Stimulated activated CD4-positive, alpha-beta T cell treated with anti-CD3 and anti-CD28 coated beads, TNF-alpha, amount 100 ng/mL, for 4 hours (primary cell): ENCODE data around the gene RAI2.
A peak's percentile ranks its signal among the peaks of the same experiment; 100 is the strongest.

Experiments
- DNase-seq, 3 experiments: peaks; one replicate each; pipeline ENCODE4 v3.0.0-alpha.2; 2020; ENCODE audit warnings: low read depth in 3 of 3

The RAI2 gene

DNA sequence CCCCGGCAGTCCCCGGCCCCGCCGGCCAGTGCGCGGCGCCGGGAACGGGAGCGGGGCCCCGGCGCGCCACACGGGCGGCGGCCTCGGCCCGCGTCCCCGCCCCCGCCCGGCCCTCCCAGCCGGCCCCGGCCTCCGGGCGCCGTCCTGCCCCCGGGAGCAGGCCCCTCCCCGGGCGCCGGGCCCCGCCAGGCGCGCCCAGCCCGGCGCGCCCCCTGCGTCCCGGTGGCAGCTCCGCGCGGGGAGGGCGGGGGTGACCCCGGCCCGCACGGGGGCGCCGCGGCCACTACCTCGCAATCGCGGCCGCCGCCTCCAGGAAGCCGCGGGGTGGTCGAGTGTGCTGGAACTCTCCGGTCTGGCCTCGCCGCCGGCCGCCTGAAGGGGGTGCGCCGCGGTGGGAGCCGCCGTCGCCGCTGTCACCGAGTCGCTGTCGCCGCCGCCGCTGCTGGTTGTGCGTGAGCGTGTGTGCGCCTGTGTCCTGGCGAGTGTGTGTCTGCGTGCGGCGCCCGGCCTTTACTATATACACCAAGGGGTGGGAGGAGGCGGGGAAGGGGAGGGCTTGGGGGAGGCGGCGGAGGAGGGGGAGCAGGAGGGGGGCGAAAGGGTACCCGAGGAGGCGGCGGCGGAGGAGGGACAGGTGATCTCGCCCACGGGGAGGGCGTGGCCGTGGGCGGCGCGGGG, at the start of gene RAI2:
Gene RAI2 (minus strand): TSS at position 488 of the 678 bp plus-strand sequence. CDS start 59,288 bp downstream, outside the sequence.
- DNase-seq = peak in 2 of 3 experiments; percentile 18 to 36

DNA sequence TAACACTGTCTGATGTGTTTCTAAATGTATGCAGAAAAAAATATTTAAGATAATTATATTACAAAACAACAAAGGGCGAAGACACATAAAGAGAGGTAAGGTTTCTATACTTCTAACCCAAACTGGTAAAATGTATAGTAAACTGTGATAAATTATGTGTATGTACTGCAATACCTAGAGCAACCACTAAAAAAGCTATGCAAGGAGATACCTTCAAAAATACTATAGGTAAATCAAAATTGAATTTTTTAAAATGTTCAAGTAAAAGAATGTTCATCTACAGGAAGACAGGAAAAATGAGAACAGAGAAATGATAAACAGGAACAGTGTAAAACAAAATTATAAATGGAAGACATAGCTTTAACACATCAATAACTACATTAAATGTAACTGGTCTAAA, 27.3 kb upstream of the RAI2 start:
- DNase-seq = no peak

DNA sequence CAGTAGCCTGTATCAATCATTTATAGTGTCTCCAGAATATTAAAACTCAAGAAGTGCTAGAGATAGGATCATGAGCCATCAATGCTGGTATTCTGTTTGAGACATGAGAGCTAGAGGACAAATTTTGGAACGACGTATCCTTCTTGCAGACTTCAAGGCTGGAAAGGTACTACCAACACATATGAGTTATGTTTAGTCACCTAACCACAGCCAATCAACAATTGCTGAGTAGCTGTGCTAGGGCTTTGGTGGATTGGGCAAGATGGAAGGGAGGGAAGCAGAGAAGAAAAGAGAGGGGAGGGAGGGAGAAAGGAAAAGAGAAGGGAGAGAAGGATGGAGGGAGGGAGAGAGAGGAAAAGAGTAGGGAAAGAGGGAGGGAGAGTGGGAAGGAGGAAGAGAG, 21.6 kb upstream of the RAI2 start:
- DNase-seq = no peak

DNA sequence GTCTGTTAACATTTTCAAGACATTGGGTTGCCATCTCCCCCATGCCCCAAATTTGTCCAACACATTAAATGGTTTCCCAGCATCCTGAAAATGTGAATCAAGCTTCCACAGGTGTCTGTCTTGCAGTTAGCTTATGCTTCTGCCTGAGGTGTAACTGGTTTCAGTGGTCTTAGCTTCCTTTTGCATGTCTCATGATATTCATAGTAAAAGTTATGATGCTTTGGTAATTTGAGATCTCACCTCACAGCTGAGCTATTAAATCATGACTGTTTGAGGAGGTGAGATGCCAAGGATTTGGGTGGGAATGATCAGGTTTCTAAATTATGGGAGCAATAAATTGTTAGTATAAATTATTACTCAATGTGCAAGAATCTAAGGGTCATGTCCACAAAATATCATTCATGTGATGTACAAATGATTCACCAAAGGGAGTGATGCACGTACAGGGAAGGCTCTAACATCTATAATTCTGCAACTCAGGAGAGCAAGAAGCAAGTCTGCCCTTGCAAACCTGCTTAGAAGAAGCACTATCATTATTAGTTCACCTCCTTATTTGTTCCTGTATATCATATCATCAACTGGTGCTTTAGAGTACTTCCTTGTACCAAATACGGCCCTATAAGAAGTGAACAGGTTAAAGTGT, 17.1 kb upstream of the RAI2 start:
- DNase-seq = no peak

DNA sequence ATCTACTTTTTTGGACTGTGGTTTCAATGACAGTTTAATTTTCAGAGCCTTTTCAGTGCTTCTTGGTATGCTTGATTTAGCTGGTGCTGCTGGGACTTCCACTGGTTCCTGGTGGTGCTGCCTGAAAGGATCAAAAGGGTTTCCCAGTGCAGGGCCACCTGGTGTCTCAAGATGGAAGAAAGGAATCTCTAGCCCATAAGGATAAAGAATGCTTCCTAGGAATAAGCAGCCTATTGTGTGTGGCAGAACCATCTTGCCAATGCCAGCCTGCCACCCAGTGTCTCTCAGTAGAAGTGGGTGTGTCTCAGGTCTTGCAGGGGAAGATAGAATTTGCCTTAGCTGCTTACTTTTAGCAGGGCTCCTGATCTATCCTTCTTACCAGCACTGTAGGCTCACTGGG, 15.0 kb upstream of the RAI2 start:
- no peak for DNase-seq

DNA sequence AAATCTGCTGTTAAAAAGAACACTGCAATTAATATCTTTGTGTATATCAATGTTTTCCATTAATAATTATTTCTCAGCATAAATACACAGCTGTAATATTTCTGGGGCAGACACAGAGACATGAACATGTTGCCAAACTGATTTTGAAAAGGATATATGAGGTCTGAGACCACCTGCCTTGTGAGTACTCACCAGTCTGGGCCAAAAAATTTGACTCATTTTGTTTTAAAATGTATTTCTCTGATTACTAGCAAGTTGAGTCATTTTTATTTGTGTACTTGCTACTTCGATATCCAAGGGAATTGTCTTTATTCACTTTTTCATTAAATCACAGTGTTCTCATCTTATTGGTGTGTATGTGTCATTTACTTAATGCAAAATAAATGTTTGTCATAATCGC, 8.5 kb upstream of the RAI2 start:
- no peak for DNase-seq

DNA sequence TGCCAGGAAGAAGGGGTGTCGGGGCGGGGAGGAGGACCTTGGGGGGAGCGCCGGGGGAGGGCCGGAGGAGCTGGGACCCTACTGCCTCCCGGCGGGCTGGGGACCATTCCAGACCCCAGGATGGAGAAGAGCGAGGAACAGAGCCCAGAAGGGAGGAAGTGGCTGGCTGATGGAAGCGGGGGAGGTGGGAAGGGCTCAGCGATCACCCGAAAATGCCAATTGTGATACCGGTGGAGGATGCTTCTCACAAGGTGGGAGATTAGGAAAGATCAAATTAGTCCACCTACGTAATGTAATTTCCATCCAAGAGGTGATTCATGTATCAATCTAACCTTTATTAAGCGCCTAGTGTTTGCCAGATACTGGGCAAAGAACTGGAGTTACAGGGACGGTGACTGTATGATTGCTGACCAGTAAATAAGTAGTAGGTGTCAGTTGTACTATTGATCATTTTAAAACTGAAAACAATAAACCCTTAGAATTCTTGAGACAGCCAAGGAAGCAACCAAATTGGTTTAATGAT, 452 bp upstream of the RAI2 start:
- DNase-seq = no peak

DNA sequence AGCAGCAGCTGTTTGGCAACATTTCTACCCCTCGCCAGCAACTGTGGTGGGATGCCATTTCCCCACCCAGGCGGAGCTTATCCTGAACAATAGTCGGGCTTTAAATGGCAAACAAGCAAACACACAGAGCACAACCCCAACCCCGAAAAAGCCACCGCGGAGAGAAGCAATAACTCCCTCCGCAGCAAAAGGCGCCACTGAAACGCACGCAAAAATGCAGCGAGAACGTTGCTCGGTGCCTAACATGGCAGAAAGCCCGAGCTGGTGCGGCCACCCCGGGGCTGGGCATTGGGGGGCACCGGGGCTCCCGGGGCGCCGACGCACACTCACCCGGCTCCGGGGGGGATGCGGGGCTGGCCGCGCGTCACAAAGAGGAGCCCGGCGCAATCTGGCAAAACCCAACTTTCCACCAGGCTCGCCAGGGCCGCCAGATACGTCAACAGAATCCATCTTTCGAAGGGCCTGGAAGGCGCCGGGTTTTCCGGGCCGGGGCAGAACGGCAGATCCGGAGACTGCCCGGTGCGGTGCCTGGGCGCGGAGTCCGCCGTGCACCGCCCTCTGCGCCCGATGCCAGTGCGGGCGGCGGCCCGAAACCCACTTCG, 818 bp downstream of the RAI2 start:
- DNase-seq = no peak

DNA sequence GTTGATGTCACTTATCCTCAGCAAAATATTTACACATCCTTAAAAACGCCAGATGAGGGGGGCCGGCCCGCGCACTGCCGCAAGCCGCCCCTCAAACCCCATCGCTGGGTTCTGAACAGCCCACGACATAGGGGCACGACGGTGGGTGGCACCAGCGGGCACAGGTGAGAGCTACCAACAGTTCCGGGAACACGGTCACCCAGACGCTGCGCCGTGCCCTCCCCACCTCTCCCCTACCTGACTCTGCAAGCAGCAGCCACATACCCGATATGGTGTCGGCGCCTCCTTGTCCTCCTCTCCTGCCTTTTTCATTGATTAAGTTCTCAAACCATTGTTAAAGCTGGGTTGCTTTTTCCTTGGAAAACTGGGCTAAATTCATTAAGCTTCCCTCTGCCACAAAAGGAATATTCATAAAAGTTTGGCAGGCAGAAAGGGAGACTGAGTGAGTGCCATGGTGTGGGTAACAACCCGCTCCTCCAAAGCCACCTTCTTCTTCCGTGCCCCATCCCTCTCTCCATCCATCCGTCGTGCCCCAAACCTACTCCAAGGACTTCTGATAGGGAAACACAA, 1.4 kb downstream of the RAI2 start:
- peak in 1 of 3 experiments; percentile 1 for DNase-seq

DNA sequence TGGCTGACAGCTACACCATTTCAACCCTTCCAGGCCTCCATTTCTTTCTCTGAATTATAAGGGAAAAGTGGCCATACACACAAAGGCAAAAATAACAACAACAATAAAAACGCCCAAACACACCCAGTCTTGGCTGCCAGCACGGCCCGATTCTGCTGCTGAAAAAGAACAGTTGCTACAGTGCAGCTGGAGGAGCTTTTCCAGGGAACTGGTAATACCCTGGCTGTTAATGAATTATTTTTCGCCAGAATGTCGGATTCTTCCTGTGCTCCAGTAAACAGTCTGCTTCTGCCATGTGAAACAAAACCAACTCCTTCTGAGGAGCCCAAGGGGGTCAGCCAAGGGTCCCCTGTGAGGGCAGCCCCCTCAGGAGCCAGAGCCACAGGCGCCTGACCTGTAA, 6.6 kb downstream of the RAI2 start:
- DNase-seq = no peak

DNA sequence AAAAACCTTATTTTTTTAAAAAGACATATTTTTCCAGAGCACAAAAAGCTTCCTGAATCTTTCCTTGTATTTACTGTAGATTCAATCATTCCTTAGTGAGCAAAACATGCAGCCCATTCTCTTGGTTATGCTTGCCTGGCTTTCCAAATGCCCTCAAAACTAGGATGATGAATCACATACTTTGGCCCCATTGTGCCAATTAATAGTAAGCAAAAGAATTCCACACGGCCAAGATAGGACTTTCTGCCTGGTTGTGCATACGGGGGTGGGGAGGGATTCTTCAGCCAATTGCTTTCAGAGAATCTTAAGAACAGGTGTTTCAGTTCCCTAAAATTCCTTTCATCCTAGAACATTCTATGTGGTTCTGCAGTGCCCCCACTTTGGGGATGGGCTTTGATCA, 7.0 kb downstream of the RAI2 start:
- DNase-seq = no peak

DNA sequence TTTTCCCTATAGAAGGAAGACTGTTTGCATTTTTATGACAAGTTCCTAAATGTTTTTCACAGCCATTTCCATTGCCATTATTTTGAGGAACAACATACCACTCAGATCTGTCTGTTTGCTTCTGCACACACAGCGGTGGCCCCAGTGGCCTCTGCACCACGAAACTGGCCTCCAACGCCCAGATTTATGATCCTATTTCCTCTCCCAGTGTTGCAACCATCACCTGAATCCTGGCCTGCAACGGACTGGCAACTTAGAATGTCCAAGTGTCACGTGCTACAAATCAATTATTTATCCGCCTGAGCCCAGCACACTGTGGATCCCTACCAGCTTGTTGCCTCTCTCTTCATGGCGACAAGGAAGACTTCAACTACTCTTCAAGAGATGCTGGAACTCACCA, 9.2 kb downstream of the RAI2 start:
- DNase-seq = no peak

DNA sequence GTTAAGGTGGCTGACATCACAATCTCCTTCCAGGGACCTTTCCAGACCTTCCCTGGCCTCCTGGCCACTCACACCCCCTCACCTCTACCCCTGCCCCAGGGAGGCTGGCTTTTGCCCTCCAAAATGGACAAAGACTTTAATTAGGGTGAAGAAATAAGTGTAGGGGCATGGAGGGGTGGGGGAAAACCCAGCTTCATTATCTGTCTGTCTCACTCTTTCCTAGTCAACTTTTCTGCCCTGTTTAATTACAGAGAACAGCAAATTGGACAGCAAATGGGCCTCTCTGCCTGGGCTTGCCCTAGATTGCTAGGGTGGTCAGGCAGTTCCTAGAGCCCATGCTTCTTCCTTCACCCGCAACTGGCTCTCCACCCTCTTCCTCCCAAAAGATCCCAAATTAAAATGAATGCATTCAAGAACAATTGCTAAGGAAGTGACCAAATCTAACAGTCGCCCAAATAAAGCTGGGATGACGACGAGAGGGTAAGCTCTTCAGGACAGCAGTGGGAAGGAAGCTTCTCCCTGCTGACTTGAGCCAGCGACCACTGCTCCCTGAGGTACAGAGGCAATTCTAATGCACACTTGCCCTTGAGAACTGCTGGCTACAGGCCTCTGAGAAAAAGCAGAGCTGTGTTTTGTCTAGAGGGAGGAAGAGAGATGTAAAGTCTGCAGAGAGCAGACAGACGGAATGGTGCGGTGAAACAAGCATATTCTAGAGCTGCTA, 12.4 kb downstream of the RAI2 start:
- no peak for DNase-seq

DNA sequence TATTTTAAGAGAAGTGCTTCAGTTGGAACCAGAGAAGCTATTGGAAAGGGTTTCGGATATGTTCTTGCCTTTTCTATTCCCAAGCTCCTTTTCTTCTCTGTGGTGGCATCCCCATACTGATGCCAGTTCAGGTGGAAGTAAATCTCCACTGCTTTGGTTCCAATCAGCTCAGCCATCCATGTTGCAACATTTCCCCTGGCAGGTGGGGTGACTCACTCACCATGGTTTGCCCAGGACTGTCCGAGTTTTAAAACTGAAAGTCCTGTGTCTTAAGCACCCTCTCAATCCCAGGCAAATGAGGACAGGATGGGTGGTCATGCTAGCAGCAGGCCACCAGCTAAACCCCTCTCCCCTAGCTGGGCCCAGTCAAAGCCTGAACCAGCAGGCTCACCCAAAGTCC, 15.1 kb downstream of the RAI2 start:
- no peak for DNase-seq

DNA sequence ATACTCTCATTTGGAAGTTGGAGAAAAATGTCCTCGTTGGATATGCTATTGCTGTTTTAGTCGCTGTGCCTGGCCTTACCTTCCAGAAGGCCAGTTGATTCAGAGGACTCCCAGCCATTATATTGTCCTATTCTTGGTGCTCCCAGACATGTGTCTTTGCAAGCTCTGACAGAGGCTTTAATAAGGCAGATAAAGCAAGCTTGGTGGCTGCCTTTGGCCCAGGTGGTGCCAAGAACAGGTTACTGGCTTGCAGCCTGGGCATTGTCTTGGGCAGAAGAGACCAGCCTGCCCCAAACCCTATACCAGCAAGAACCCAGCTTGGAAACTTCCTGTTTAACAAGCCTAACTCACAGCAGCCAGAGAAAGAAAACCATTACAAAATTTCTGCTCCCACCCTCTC, 16.9 kb downstream of the RAI2 start:
- DNase-seq = no peak

DNA sequence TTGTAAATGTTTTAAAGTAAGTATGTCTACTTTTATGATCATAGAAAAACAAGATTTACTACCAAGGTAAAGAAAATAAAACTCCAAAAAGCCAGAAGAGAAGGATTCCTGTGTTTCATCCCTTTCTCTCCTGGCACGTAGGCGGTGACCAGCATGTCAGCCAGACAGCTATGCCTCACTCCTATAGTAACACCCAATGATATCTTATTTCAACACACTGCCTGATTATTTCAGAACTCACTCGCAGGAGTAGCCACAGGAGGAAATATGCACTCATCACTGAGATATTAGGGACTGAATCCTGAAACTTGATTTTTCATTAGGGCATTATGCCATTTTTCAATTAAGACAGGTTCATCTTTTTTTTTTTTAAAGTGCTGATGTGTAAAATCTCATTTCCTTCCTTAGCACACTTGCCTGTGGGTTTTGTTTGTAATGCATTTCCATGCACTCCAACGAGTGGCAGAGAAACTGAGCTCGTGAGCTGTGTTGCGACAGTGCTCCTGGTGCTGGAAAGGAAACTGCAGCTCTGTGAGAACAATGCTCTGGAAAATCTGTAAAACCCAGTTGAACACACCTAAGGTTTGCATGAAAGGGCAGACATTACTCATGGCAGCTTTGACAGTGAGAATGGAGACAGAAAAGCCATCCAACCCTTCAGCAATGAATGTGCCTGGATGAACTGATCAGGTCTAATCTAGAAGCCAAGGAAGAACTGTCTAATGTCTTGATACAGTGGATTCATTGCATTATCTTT, 18.2 kb downstream of the RAI2 start:
- no peak for DNase-seq

DNA sequence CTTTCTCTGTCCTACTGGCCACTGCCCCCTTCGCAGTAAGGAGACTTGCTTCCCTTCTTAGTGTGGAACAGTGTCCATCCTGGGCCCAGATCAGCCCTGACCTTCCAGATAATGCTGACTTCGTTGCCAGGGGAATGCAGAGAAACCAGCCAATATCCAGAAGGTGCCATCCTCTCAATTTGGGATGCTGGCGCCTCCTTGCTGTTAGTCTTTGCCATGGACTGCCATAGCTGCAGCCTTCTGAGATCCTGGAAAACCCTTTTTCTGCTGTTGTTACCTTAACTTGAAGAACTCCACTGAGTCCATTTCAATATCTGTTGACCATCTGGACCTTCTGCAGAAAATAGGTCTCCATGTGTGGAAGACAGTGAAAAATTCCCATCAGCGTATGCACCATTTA, 21.8 kb downstream of the RAI2 start:
- no peak for DNase-seq

DNA sequence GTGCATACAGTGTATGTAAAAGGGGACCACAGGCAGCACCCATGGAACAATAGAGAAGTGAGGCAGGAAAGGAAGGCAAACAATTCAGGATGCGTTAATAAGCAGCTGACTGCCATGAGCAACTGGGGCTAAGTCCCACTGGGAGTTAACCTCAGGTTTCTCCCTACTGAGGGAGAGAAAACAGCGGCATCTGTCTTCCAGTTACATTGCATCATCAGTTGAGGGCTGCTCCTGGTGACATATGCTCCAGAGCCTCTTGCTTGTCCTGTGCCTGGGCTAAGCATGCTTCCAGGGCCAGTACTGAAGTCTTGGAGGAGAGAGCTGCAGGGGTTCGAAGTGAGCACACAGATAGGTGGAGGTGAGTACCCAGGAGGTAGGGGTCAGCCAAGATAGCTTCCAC, 24.3 kb downstream of the RAI2 start:
- DNase-seq = no peak

DNA sequence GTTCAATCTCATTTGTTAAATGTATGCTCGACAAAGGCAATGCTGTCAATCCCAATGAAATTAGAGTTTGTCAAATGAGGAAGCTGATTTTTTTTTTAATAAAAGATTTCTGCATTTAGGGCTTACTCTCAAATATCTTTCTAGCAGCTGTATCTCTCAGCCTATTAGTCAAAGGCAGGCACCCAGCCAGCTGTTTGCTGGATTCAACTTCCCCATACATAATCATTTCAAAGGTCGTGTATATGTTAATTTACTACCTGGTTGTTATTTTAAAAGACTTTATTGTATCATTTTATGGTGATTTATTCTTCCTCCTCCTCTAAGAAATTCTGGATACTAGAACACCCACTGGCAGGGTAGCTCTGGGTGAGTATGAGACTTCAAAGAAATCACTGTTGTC, 27.1 kb downstream of the RAI2 start:
- DNase-seq = no peak

DNA sequence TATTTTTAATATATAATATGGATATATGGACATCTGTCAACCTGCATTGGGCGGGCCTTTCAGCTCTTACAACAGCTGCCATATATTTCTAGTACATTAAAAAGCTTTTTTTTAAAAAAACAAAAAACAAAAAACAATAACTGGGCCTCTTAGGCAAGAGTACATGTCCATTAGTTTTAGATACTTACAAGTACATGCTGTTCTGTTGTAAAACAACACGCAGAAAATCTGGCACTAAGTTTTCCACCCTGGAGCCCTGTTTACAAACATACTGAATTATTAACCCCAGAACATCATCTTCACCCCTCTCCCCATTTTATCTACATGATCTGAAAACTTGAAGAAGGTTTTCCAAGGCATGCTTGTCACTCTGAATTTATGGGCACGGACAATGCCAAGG, 29.8 kb downstream of the RAI2 start:
- no peak for DNase-seq

DNA sequence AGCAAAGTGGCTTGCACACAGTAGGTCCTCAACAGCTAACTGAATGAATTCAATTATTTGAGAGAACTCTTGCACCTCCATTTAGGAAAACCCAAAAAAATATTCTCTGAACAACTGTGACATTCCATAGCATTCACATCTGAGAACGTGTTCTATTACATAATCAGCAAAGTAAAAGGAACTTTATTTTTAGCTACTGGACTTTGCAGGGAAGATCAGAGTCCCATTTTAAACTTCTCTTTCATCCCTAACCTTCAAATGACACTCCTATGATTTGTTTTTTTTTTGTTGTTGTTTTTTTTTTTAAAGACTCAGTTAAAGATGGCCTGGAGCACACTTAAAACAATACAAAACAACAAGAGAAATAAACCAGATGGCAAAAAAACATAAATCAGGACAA, 30.9 kb downstream of the RAI2 start:
- DNase-seq = no peak
